Stimulated activated CD8-positive, alpha-beta memory T cell treated with anti-CD3 and anti-CD28 coated beads, Interleukin-4, amount 100 ng/mL, for 1 hour (primary cell): ENCODE measurements around the gene ANGPT4.
"Not testable (repeated sequence)": the region's sequence is repeated elsewhere in the genome, so short reads cannot be mapped to it uniquely, and the experiment has no call there.

Experiments
- DNase-seq, 2 donors: peaks; one replicate each; pipeline ENCODE4 v3.0.0-alpha.2; 2020; ENCODE audit warnings: low read depth in 2 of 2, low spot score in 1 of 2

Gene ANGPT4

GRCh38 chr20:875115-875514 lies 41.0 kb downstream of the ANGPT4 start:
- DNase-seq: no peak

- no peak for DNase-seq
Measured at GRCh38 chr20:873875-874607, 42.1 kb downstream of the ANGPT4 start.

GRCh38 chr20:872855-873520 lies 43.1 kb downstream of the ANGPT4 start:
- no peak for DNase-seq

- no peak for DNase-seq
Measured at GRCh38 chr20:871948-872347, 44.2 kb downstream of the ANGPT4 start.

- DNase-seq: no peak
Measured at GRCh38 chr20:871436-871835, 44.7 kb downstream of the ANGPT4 start.

GRCh38 chr20:870758-871157 lies 45.4 kb downstream of the ANGPT4 start:
- no peak for DNase-seq

- no peak for DNase-seq
Measured at GRCh38 chr20:869606-870005, 46.5 kb downstream of the ANGPT4 start.

GRCh38 chr20:868279-868678 lies 47.9 kb downstream of the ANGPT4 start:
- no peak for DNase-seq

- no peak for DNase-seq
Measured at GRCh38 chr20:865440-865839, 50.7 kb downstream of the ANGPT4 start.

GRCh38 chr20:860891-861290 lies 55.2 kb downstream of the ANGPT4 start:
- no peak for DNase-seq

- DNase-seq: no peak
Measured at GRCh38 chr20:859751-860231, 56.3 kb downstream of the ANGPT4 start.

GRCh38 chr20:858011-858410 lies 58.1 kb downstream of the ANGPT4 start:
- DNase-seq: no peak

- DNase-seq: no peak
Measured at GRCh38 chr20:856361-856775, 59.8 kb downstream of the ANGPT4 start.

GRCh38 chr20:855466-856360 lies 60.4 kb downstream of the ANGPT4 start:
- DNase-seq: no peak

- DNase-seq: no peak
Measured at GRCh38 chr20:854601-855000, 61.5 kb downstream of the ANGPT4 start.

GRCh38 chr20:853406-853996 lies 62.6 kb downstream of the ANGPT4 start:
- no peak for DNase-seq

- DNase-seq: not testable (repeated sequence)
Measured at GRCh38 chr20:848731-849130, 67.4 kb downstream of the ANGPT4 start.

- no peak for DNase-seq
Measured at GRCh38 chr20:848193-848592, 67.9 kb downstream of the ANGPT4 start.

- peak in 1 of 2 donors; percentile 44 for DNase-seq
Measured at GRCh38 chr20:846894-847278, 69.2 kb downstream of the ANGPT4 start.

GRCh38 chr20:845941-846893 lies 69.9 kb downstream of the ANGPT4 start:
- no peak for DNase-seq
